BLaER1 (cell line): ENCODE measurements around the gene NUP107.
A peak's percentile ranks its signal among the peaks of the same experiment; 100 is the strongest.
"Not testable (repeated sequence)": the region's sequence is repeated elsewhere in the genome, so short reads cannot be mapped to it uniquely, and the experiment has no call there.

Experiments
- H3K27ac ChIP-seq: shearing (Covaris generic); formaldehyde crosslinking; 2 replicates; pipeline ENCODE4 v1.8.1; 2022
- H3K27me3 ChIP-seq: shearing (Covaris generic); formaldehyde crosslinking; 2 replicates; pipeline ENCODE4 v1.8.1; 2022
- H3K36me3 ChIP-seq: shearing (Covaris generic); formaldehyde crosslinking; 2 replicates; pipeline ENCODE4 v1.8.1; 2022
- H3K4me1 ChIP-seq: shearing (Covaris generic); formaldehyde crosslinking; 2 replicates; pipeline ENCODE4 v1.8.1; 2022
- H3K4me2 ChIP-seq: shearing (Covaris generic); formaldehyde crosslinking; 2 replicates; pipeline ENCODE4 v1.8.1; 2022
- H3K4me3 ChIP-seq: shearing (Covaris generic); formaldehyde crosslinking; 2 replicates; pipeline ENCODE4 v1.8.1; 2022
- H3K9ac ChIP-seq: shearing (Covaris generic); formaldehyde crosslinking; 2 replicates; pipeline ENCODE4 v1.8.1; 2022
- H3K9me3 ChIP-seq: shearing (Covaris generic); formaldehyde crosslinking; 2 replicates; pipeline ENCODE4 v1.8.1; 2022
- H4K20me1 ChIP-seq: shearing (Covaris generic); formaldehyde crosslinking; 2 replicates; pipeline ENCODE4 v1.8.1; 2022
- Cebpa-rat ChIP-seq: shearing (Covaris generic); IDR thresholded peaks from 2 replicates; pipeline ENCODE4 v1.8.1; 2022

NUP107 gene

DNA sequence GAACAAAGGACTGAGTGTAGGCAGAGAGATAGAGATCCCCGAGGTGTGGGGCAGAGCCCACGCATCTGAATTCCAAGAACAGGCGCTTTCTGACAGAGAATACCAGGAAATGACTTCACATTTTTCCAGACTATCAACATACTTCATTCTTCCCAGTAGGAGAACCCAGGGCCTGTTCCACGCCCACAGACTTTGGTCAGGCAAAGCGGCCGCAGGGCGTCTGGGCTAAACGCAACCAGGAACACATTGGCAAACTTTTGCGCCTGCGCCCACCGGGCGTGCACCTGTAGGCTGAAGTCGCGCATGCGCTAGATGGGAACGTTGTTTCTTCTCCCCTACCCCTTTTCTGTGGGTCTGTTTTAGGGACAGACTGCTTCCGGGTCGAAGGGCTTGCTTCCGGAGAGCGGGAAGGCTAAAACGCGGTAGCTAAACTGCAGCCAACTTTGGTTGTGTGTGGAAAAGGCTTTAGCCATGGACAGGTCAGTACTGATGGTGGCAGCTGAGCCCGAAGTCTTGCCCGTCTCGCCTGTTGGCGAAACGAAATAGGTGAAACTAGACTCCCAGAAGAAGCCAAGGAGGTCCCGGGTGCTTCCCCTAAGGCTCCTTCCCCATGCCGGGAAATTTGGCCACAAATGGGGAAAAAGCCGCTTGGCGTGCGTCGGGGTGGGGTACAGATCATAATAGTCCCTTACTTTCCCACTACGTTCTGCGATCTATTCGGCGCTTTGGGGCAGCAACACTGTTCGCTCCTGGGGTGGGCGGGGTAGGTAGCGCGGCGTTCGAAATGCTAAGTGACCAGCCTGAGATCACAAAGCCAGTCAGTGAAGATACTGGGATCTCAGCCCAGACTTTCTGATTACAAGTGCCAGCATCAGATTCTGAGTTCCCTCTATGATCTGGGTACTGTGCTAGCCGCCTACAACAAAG is at the start of gene NUP107:
NUP107 (plus strand) TSS at position 384 of the 927 bp plus-strand sequence; CDS start at position 472, 88 bp downstream.
- H3K4me1 ChIP-seq: peaks cover 23% of the 10 kb centered on the region
- H3K9me3 ChIP-seq: no peaks in the 10 kb centered on the region
- H3K4me3 ChIP-seq: peak within 1 kb of the TSS; percentile 94
- H3K9ac ChIP-seq: peak within 1 kb of the TSS; percentile 90
- H3K27me3 ChIP-seq: no peaks in the 10 kb centered on the region
- no peaks in the 10 kb centered on the region for H4K20me1 ChIP-seq
- H3K4me2 ChIP-seq: peak within 1 kb of the TSS; percentile 90
- no peak for TF ChIP-seq Cebpa-rat
- peak within 1 kb of the TSS; percentile 79 for H3K27ac ChIP-seq
- H3K36me3 ChIP-seq: peaks cover 35% of the 10 kb centered on the region

GRCh38 chr12:68637439-68637838 is 49.3 kb upstream of the NUP107 start:
- H3K4me1 ChIP-seq: peaks cover 96% of the 10 kb centered on the region

GRCh38 chr12:68638171-68638570 is 48.6 kb upstream of the NUP107 start:
- H3K27ac ChIP-seq: peak overlapping the region; percentile 62
- H3K4me2 ChIP-seq: peak overlapping the region; percentile 58
- H3K4me1 ChIP-seq: peaks cover 88% of the 10 kb centered on the region
- H4K20me1 ChIP-seq: peaks cover 100% of the 10 kb centered on the region
- H3K9me3 ChIP-seq: no peaks in the 10 kb centered on the region
- H3K4me3 ChIP-seq: no peak overlapping the region
- H3K9ac ChIP-seq: no peak overlapping the region
- peaks cover 22% of the 10 kb centered on the region for H3K36me3 ChIP-seq
- H3K27me3 ChIP-seq: no peaks in the 10 kb centered on the region
- no peak for TF ChIP-seq Cebpa-rat

More at GRCh38 chr12:68637439-68637838, 49.3 kb upstream of the NUP107 start:
- H3K9ac ChIP-seq, H3K27me3 ChIP-seq, H3K4me3 ChIP-seq, H3K9me3 ChIP-seq: not testable (repeated sequence)
- Histone ChIP-seq H3K27ac (peak overlapping the region; percentile 62), H4K20me1 (peaks cover 100% of the 10 kb centered on the region), H3K4me2 (peak overlapping the region; percentile 58), H3K36me3 (peaks cover 16% of the 10 kb centered on the region)

DNA sequence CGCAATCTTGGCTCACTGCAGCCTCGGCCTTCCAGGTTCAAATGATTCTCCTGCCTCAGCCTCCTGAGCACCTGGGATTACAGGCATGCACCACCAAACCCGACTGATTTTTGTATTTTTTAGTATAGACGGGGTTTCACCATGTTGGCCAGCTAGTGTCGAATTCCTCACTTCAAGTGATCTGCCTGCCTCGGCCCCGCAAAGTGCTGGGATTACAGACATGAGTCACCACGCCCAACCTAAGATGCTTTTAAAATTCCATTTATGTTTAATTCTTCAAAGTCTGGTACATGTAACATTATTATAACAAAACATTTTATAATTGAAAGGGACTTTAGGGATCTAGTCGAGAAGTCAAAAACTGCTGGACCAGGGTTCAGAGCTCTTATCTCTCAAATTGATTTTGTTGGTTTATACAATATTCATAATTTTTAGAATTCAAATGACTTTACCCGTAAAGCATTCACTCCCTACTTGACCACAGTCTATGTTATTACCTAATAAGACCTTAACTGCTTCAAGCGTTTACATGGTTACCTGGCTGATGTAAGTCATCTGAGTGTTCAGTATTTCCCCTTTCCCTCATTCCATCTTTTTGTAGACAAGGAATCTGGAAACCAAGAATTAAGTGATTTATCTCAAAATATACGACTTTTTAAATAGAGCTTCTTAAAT is 47.9 kb upstream of the NUP107 start:
- Histone ChIP-seq H3K27ac (peak overlapping the region; percentile 23; the same call in 1 of the 2 replicates), H3K36me3 (peaks cover 22% of the 10 kb centered on the region), H3K4me2 (peak overlapping the region; percentile 58), H4K20me1 (peaks cover 100% of the 10 kb centered on the region), H3K4me1 (peaks cover 82% of the 10 kb centered on the region), H3K9ac (no peak overlapping the region), H3K9me3 (no peaks in the 10 kb centered on the region), H3K4me3 (no peak overlapping the region), H3K27me3 (no peaks in the 10 kb centered on the region)
- no peak for TF ChIP-seq Cebpa-rat

- no peaks in the 10 kb centered on the region for H3K9me3 ChIP-seq
- H3K4me3 ChIP-seq: no peak overlapping the region
- peaks cover 100% of the 10 kb centered on the region for H4K20me1 ChIP-seq
- no peaks in the 10 kb centered on the region for H3K27me3 ChIP-seq
- peaks cover 76% of the 10 kb centered on the region for H3K4me1 ChIP-seq
- peak overlapping the region; percentile 23; the same call in 1 of the 2 replicates for H3K9ac ChIP-seq
- H3K4me2 ChIP-seq: peak overlapping the region; percentile 58
- no peak for TF ChIP-seq Cebpa-rat
- peaks cover 26% of the 10 kb centered on the region for H3K36me3 ChIP-seq
- peak overlapping the region; percentile 33; the same call in 1 of the 2 replicates for H3K27ac ChIP-seq
Measured at GRCh38 chr12:68639396-68639767, 47.4 kb upstream of the NUP107 start.

- no peak for TF ChIP-seq Cebpa-rat
- no peaks in the 10 kb centered on the region for H3K27me3 ChIP-seq
- H3K27ac ChIP-seq: peak overlapping the region; percentile 39
- 0 out of 2 replicates have a peak overlapping the region, but pooled peaks have one; percentile 21 for H3K9ac ChIP-seq
- peak overlapping the region; percentile 58 for H3K4me2 ChIP-seq
- H3K4me3 ChIP-seq: no peak overlapping the region
- no peaks in the 10 kb centered on the region for H3K9me3 ChIP-seq
- H3K36me3 ChIP-seq: peaks cover 33% of the 10 kb centered on the region
- peaks cover 62% of the 10 kb centered on the region for H3K4me1 ChIP-seq
- peaks cover 100% of the 10 kb centered on the region for H4K20me1 ChIP-seq
Measured at GRCh38 chr12:68641138-68641537, 45.6 kb upstream of the NUP107 start.

DNA sequence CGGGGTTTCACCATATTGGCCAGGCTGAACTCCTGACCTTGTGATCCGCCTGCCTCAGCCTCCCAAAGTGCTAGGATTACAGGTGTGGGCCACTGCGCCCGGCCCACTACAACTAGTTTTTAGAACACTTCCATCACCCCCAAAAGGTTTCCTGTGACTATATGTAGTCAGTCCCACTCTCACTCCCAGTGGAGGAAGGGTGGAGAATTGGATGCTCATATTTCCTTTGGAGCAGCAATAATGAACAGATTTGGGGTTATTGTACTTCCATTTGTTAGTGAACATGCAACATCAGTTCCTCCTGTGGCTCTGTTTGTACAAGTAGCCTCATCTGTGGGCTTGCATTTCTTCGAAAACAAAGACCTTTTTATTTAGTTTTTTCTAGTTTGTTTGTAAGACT is 40.3 kb upstream of the NUP107 start:
- Histone ChIP-seq H3K4me2 (no peak overlapping the region), H3K4me1 (peaks cover 14% of the 10 kb centered on the region), H3K9ac (no peak overlapping the region), H3K4me3 (no peak overlapping the region), H3K27me3 (no peaks in the 10 kb centered on the region), H3K9me3 (no peaks in the 10 kb centered on the region), H4K20me1 (peaks cover 99% of the 10 kb centered on the region), H3K36me3 (peaks cover 74% of the 10 kb centered on the region), H3K27ac (no peak overlapping the region)
- no peak for TF ChIP-seq Cebpa-rat

DNA sequence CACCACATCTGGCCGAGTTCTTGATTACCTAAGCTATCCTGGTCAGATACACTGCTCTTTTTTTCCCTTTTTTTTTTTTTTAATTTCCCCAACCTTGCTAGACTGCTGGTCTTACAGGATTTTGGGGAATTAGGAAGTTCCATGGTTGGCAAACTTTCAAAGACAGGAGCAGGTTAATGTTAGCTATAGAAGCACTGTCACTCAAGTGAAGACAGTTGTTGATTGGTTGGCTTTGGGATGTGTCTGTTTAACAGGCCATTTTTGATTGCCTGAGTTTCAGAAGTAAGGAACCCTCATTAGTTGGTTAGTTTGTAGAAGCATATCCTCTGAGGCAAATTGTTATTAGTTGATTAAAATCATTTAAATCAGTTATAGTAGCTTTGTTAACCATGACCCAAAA is 39.3 kb upstream of the NUP107 start:
- Histone ChIP-seq H3K4me2 (no peak overlapping the region), H3K9me3 (no peaks in the 10 kb centered on the region), H3K4me3 (no peak overlapping the region), H4K20me1 (peaks cover 99% of the 10 kb centered on the region), H3K36me3 (peaks cover 81% of the 10 kb centered on the region), H3K9ac (no peak overlapping the region), H3K27ac (no peak overlapping the region), H3K27me3 (no peaks in the 10 kb centered on the region), H3K4me1 (peaks cover 9% of the 10 kb centered on the region; the same call in 1 of the 2 replicates)
- TF ChIP-seq Cebpa-rat: no peak

DNA sequence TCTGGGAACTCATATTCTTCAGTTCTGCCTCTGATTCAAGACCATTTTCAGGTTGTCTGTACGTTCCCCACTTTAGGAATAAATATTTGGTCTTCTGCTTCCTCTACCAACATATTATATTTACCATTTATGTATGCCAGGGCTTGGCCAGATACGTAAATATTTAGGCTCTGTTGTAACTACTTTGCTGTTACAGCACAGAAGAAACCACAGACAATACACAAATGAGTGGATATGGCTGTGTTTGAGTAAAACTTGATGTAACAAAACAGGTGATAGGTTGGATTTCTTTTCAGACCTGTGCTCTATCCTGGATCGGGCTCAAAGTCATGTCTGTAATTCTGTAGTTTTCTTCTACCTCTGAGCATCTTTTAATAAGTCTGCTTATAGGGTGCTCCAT is 38.6 kb upstream of the NUP107 start:
- Histone ChIP-seq H3K4me2 (no peak overlapping the region), H3K9ac (no peak overlapping the region), H3K27ac (no peak overlapping the region), H3K36me3 (peaks cover 82% of the 10 kb centered on the region), H4K20me1 (peaks cover 99% of the 10 kb centered on the region), H3K9me3 (no peaks in the 10 kb centered on the region), H3K4me1 (peaks cover 9% of the 10 kb centered on the region; the same call in 1 of the 2 replicates), H3K4me3 (no peak overlapping the region), H3K27me3 (no peaks in the 10 kb centered on the region)
- no peak for TF ChIP-seq Cebpa-rat

DNA sequence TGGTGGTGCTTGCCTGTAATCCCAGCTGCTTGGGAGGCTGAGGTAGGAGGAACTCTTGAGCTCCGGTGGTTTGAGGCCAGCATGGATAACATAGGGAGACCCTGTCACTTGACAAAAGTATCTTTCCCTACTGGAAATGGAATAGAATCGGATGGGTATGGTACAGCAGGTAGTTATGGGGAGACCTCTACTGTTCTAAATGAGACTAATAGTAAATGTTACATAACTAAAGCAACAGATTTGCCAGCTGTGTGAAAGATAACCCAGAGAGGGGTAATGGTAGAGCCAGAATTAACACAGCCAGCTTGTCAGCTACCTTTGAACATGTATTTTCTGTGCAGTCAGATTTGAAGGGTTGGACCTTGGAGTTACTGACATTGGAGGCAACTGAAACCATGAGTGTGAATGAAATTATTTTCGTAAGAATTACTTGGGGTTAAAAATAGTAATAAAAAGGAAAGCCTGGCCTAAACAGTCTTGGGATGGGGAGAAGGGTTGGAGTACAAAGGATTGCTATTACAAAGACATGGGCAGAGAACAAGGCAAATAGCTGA is 21.7 kb upstream of the NUP107 start:
- H3K4me3 ChIP-seq: no peak overlapping the region
- peaks cover 65% of the 10 kb centered on the region for H3K4me1 ChIP-seq
- H4K20me1 ChIP-seq: no peaks in the 10 kb centered on the region
- H3K9me3 ChIP-seq: no peaks in the 10 kb centered on the region
- peak overlapping the region; percentile 73 for H3K27ac ChIP-seq
- TF ChIP-seq Cebpa-rat: no peak
- H3K36me3 ChIP-seq: peaks cover 24% of the 10 kb centered on the region; the same call in 1 of the 2 replicates
- peak overlapping the region; percentile 75 for H3K4me2 ChIP-seq
- no peaks in the 10 kb centered on the region for H3K27me3 ChIP-seq
- H3K9ac ChIP-seq: no peak overlapping the region
